Endometrium (tissue), 2 donors: ENCODE results near the gene MCM9.
"Not testable (repeated sequence)": the region's sequence is repeated elsewhere in the genome, so short reads cannot be mapped to it uniquely, and the experiment has no call there.

ENCODE experiments used
- FAIRE-seq: peaks from 2 replicates; lab custom pipeline; 2012; peaks lifted over from hg19 to GRCh38; lab: Jason Lieb, UNC
- donor health status: control.
- donor health status: control.

The MCM9 gene

DNA sequence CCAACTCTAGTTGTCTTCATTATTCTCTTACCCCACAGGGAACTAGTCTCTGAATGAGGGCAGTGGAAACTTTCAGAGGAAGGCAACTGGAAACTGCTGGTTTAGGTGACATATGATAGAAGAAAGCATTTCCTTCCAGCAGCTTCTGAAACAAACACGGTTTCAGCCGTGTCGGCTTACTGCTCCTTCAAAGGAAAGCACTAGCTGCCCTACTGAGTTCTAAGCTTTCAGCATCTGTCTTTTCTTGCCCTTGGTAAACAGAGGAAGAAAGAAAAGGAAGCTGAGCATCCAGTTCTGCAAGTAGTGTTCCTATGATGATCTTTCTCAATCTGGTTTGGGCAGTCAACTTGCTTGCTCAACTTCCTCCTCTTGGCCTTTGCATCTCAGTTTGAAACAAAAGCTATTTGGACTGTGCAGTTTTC, 166.0 kb downstream of the MCM9 start:
- no peak for FAIRE-seq

DNA sequence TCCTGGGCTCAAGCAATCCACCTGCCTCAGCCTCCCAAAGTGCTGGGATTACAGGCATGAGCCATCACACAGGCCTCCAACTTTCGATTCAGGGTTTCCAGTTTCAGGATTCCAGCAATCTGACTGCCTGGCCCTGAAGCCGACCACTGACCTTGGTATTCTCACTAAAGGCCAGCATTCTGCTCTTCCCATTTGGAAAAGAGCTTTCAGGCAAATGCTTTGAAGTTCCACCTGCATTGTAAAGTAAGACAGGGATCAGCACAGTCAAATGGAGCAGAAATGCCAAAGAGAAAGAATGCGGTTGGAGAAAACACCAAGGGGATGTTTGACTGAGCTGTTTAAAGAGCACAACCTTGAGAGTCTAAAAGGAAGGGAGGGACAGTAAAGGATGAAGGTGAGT, 166.5 kb downstream of the MCM9 start:
- FAIRE-seq: no peak

DNA sequence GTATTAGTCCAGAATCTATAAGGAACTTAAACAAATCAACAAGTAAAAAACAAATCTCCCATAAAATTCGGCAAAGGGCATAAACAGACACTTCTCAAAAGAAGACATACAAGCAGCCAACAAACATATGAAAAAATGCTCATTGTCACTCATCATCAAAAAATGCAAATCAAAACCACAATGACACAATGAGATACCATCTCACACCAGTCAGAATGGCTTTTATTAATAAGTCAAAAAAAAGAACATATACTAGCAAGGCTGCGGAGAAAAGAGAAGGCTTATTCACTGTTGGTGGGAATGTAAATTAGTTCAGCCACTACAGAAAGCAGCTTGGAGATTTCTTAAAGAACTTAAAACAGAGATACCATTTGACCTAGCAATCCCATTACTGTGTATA, 169.6 kb downstream of the MCM9 start:
- FAIRE-seq: not testable (repeated sequence)

DNA sequence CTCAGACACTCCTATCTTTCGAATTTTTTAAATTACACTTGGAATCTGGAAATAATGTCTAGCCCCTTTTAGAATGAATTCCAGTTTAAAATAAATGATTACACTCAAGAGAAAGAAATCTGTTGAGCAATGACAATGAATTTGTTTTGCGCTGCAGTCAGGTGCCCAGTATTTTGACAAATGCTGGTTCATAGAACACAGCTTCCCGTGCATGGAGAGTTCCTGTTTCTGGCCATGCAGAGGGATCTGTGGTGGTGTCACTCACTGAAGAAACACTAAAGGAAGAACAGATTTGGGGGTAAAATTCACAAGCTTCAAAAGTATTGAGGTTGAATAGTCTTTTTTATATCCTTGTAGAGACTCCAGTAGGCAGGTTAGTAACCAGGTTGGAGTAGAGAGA, 170.2 kb downstream of the MCM9 start:
- no peak for FAIRE-seq
